H9 (cell line): ENCODE measurements around the gene ABR. TPM values are rescaled to one million over a fixed set of nuclear protein-coding genes. Genes with fewer than 3 reads are reported as not detected.

Source experiments
- DNase-seq: peaks from one replicate; pipeline ENCODE4 v3.0.0-alpha.2; 2017
- H2AFZ ChIP-seq: one replicate; pipeline ENCODE4 v1.6.1; 2013; ENCODE audit warnings: mild to moderate bottlenecking, low read length, control low read depth, moderate library complexity
- H2AK5ac ChIP-seq: 2 replicates; pipeline ENCODE4 v1.6.1; 2013; ENCODE audit warnings: low read length, control low read depth, mixed read lengths; ENCODE audit not compliant: insufficient read length
- H2BK120ac ChIP-seq: one replicate; pipeline ENCODE4 v1.6.1; 2013; ENCODE audit warnings: low read depth, mild to moderate bottlenecking, low read length, control low read depth, inconsistent platforms; ENCODE audit not compliant: poor library complexity, severe bottlenecking
- H2BK12ac ChIP-seq: 2 replicates; pipeline ENCODE4 v1.6.1; 2013; ENCODE audit warnings: low read length, control low read depth, mixed read lengths, low read depth; ENCODE audit not compliant: insufficient read length
- H2BK15ac ChIP-seq: 2 replicates; pipeline ENCODE4 v1.6.1; 2013; ENCODE audit warnings: low read depth, low read length, control low read depth
- H2BK20ac ChIP-seq: one replicate; pipeline ENCODE4 v1.6.1; 2013; ENCODE audit warnings: low read depth, mild to moderate bottlenecking, low read length, control low read depth, inconsistent platforms; ENCODE audit not compliant: poor library complexity, severe bottlenecking
- H2BK5ac ChIP-seq: 2 replicates; pipeline ENCODE4 v1.6.1; 2013; ENCODE audit warnings: low read length, control low read depth, mixed read lengths; ENCODE audit not compliant: insufficient read length
- H3K14ac ChIP-seq: 2 replicates; pipeline ENCODE4 v1.6.1; 2013; ENCODE audit warnings: low read length, control low read depth; ENCODE audit not compliant: insufficient read depth
- H3K18ac ChIP-seq: 2 replicates; pipeline ENCODE4 v1.6.1; 2013; ENCODE audit warnings: low read depth, mild to moderate bottlenecking, mixed read lengths, low read length, control low read depth; ENCODE audit not compliant: insufficient read length
- H3K23ac ChIP-seq: 2 replicates; pipeline ENCODE4 v1.6.1; 2013; ENCODE audit warnings: low read length, control low read depth, mixed read lengths, low read depth; ENCODE audit not compliant: insufficient read length
- H3K23me2 ChIP-seq: 2 replicates; pipeline ENCODE4 v1.6.1; 2013; ENCODE audit warnings: low read depth, mild to moderate bottlenecking, mixed read lengths, low read length, control low read depth; ENCODE audit not compliant: insufficient read length, poor library complexity, severe bottlenecking
- H3K27ac ChIP-seq: 2 replicates; pipeline ENCODE4 v1.5.1; 2013; ENCODE audit warnings: low read length, control low read depth, mixed read lengths, low read depth; ENCODE audit not compliant: insufficient read length
- H3K27me3 ChIP-seq: 2 replicates; pipeline ENCODE4 v1.6.1; 2013; ENCODE audit warnings: low read length, control low read depth, inconsistent platforms; ENCODE audit not compliant: insufficient read depth
- H3K4ac ChIP-seq: 2 replicates; pipeline ENCODE4 v1.6.1; 2013; ENCODE audit warnings: low read depth, mild to moderate bottlenecking, control low read depth, inconsistent platforms, low read length, moderate library complexity
- H3K4me1 ChIP-seq: 2 replicates; pipeline ENCODE4 v1.6.1; 2013; ENCODE audit warnings: low read length, control low read depth, inconsistent platforms; ENCODE audit not compliant: insufficient read depth
- H3K4me2 ChIP-seq: 2 replicates; pipeline ENCODE4 v1.6.1; 2013; ENCODE audit warnings: low read length, control low read depth, mixed read lengths; ENCODE audit not compliant: insufficient read length, insufficient read depth
- H3K56ac ChIP-seq: 2 replicates; pipeline ENCODE4 v1.6.1; 2013; ENCODE audit warnings: low read depth, mild to moderate bottlenecking, mixed read lengths, low read length, control low read depth; ENCODE audit not compliant: insufficient read length
- H3K79me1 ChIP-seq: 2 replicates; pipeline ENCODE4 v1.6.1; 2013; ENCODE audit warnings: low read depth, mild to moderate bottlenecking, moderate library complexity, low read length, control low read depth, inconsistent platforms; ENCODE audit not compliant: insufficient read depth, poor library complexity, severe bottlenecking
- H3K79me2 ChIP-seq: 2 replicates; pipeline ENCODE4 v1.6.1; 2013; ENCODE audit warnings: low read length, control low read depth, inconsistent platforms; ENCODE audit not compliant: insufficient read depth
- H3K9ac ChIP-seq: 2 replicates; pipeline ENCODE4 v1.6.1; 2013; ENCODE audit warnings: low read length, control low read depth, mixed read lengths; ENCODE audit not compliant: insufficient read length; ENCODE audit errors: extremely low read depth
- H3K9me3 ChIP-seq: one replicate; pipeline ENCODE4 v1.6.1; 2013; ENCODE audit warnings: low read depth, low read length, inconsistent platforms; ENCODE audit not compliant: control insufficient read depth
- H3T11ph ChIP-seq: one replicate; pipeline ENCODE4 v1.6.1; 2013; ENCODE audit warnings: mild to moderate bottlenecking, low read length, control low read depth, inconsistent platforms
- H4K20me1 ChIP-seq: one replicate; pipeline ENCODE4 v1.6.1; 2013; ENCODE audit not compliant: control insufficient read depth, insufficient read length, insufficient read depth
- H4K5ac ChIP-seq: 2 replicates; pipeline ENCODE4 v1.6.1; 2013; ENCODE audit warnings: low read depth, mild to moderate bottlenecking, mixed read lengths, low read length, control low read depth; ENCODE audit not compliant: insufficient read length
- H4K8ac ChIP-seq: replicated peaks from 2 replicates; pipeline ENCODE4 v1.6.1; 2013; ENCODE audit warnings: low read length, control low read depth, mixed read lengths, low read depth; ENCODE audit not compliant: insufficient read length
- H4K91ac ChIP-seq: 2 replicates; pipeline ENCODE4 v1.6.1; 2013; ENCODE audit warnings: low read depth, mild to moderate bottlenecking, moderate library complexity, mixed read lengths, low read length, control low read depth; ENCODE audit not compliant: insufficient read length
- H3K27ac Mint-ChIP-seq, 3 experiments: 2 replicates in 2 of 3; 3 replicates in 1 of 3; pipeline ENCODE4 v1.8.0; 2020 to 2021; ENCODE audit warnings: mixed read lengths in 3 of 3, mild to moderate bottlenecking in 1 of 3, moderate library complexity in 1 of 3
- H3K27me3 Mint-ChIP-seq: 2 replicates; pipeline ENCODE4 v1.8.0; 2021; ENCODE audit warnings: low read depth, mild to moderate bottlenecking, moderate library complexity, mixed read lengths
- H3K36me3 Mint-ChIP-seq, 3 experiments: 2 replicates in 2 of 3; 3 replicates in 1 of 3; pipeline ENCODE4 v1.8.0; 2020 to 2021; ENCODE audit warnings: low read depth in 3 of 3, mixed read lengths in 3 of 3; ENCODE audit not compliant: insufficient read depth in 1 of 3
- H3K4me1 Mint-ChIP-seq, 2 experiments: 2 replicates each; pipeline ENCODE4 v1.8.0; 2020; ENCODE audit warnings: mixed read lengths in 2 of 2
- H3K4me3 Mint-ChIP-seq, 2 experiments: 2 replicates in 1 of 2; 3 replicates in 1 of 2; pipeline ENCODE4 v1.8.0; 2020 to 2021; ENCODE audit warnings: mild to moderate bottlenecking in 2 of 2, mixed read lengths in 2 of 2, moderate library complexity in 1 of 2
- H3K9me3 Mint-ChIP-seq, 2 experiments: 2 replicates in 1 of 2; 3 replicates in 1 of 2; pipeline ENCODE4 v1.8.0; 2020; ENCODE audit warnings: mild to moderate bottlenecking in 2 of 2, mixed read lengths in 2 of 2, moderate library complexity in 1 of 2
- CTCF ChIP-seq: fragments of 200-600 bp; sonication (generic); conservative IDR thresholded peaks from 3 replicates; pipeline ENCODE4 v1.8.0; 2021; ENCODE audit warnings: antibody characterized with exemption, mild to moderate bottlenecking
- WGBS: extraction: QIAGEN DNeasy Blood & Tissue Kit; methylation state at CpG from one replicate; pipeline ENCODE4 v1.1.7; 2013; ENCODE audit warnings: missing lambda C conversion rate, low lambda C conversion rate, mixed read lengths; ENCODE audit not compliant: insufficient read length; ENCODE audit errors: extremely low coverage; 5-methylcytosine and 5-hydroxymethylcytosine counted together
- total RNA-seq: library from RNA; stranded (reverse); gene quantifications from 2 replicates; pipeline ENCODE4 v1.2.1, GENCODE V29; 2021

The ABR gene
- total RNA-seq, 1 experiment from 2014 or later, result 34.7 TPM

- peaks cover 11 to 23% (median 20%) of the 10 kb centered on the region in 3 experiments for H3K36me3 Mint-ChIP-seq
- WGBS, result no CpG with 5 or more reads among the region's 14 CpGs
Measured at GRCh38 chr17:964876-965275, 214.9 kb downstream of the ABR start.

More at GRCh38 chr17:964876-965275, 214.9 kb downstream of the ABR start:
- Mint-ChIP-seq H3K9me3 (no peaks in the 10 kb centered on the region; a peak in 1 of 5 replicates), H3K4me1 (peaks cover 64 to 73% of the 10 kb centered on the region in 2 experiments), H3K4me3 (peak overlapping the region in 1 of 2 experiments; percentile 53; a peak in 3 of 5 replicates), H3K27me3 (no peaks in the 10 kb centered on the region), H3K27ac (peak overlapping the region; percentile 37 to 49 (median 42); a peak in 4 of 7 replicates)
- Histone ChIP-seq H2AFZ (no peak overlapping the region), H2BK12ac (no peak overlapping the region), H3T11ph (no peak overlapping the region), H3K14ac (no peak overlapping the region), H2BK5ac (no peak overlapping the region), H3K27ac (no peak overlapping the region), H2BK15ac (no peak overlapping the region), H3K4ac (no peak overlapping the region), H3K4me2 (no peak overlapping the region), H4K91ac (no peak overlapping the region), H4K5ac (no peak overlapping the region), H4K8ac (no peak overlapping the region), H4K20me1 (peaks cover 2% of the 10 kb centered on the region), H2AK5ac (no peak overlapping the region), H3K23ac (no peak overlapping the region), H3K79me1 (peaks cover 13% of the 10 kb centered on the region), H3K9ac (no peak overlapping the region), H3K79me2 (peaks cover 22% of the 10 kb centered on the region; the same call in 1 of the 2 replicates), H3K23me2 (no peaks in the 10 kb centered on the region), H3K27me3 (no peaks in the 10 kb centered on the region), H3K18ac (no peak overlapping the region), H3K9me3 (no peaks in the 10 kb centered on the region), H2BK20ac (no peak overlapping the region), H2BK120ac (no peak overlapping the region), H3K56ac (no peak overlapping the region), H3K4me1 (peaks cover 8% of the 10 kb centered on the region; the same call in 1 of the 2 replicates)
- TF ChIP-seq CTCF, result no peak
- DNase-seq, result no peak
